ENCODE data around the gene SCP2D1. TPM values are rescaled to one million over a fixed set of nuclear protein-coding genes. Genes with fewer than 3 reads are reported as not detected.
"Not testable (repeated sequence)": the region's sequence is repeated elsewhere in the genome, so short reads cannot be mapped to it uniquely, and the experiment has no call there.

SCP2D1 gene
- total RNA-seq = not detected
- long read RNA-seq = 0 reads

DNA sequence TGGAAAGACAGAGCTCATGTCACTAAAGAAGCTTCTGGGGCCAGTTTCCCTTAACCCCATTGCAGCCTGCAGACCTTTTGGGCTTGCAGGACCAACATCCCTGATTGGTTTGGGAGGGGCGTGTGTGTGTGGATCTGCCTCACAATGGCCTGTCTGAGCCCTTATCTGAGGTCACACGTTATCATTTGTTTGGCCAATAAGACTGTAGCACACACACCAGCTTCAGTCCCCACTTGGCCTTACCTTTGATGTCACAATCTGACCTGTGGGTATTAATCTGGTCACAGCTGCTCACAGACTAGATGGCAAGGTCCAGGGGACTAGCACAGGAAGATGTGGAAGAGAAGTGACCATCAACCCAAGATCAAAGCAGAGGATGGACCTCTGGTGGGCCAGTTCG lies at the start of gene SCP2D1:
SCP2D1 (plus strand) TSS at position 301 of the 400 bp plus-strand sequence; CDS start at position 334, 33 bp downstream.
- no peak for DNase-seq (ENCODE audit: low spot score)

DNA sequence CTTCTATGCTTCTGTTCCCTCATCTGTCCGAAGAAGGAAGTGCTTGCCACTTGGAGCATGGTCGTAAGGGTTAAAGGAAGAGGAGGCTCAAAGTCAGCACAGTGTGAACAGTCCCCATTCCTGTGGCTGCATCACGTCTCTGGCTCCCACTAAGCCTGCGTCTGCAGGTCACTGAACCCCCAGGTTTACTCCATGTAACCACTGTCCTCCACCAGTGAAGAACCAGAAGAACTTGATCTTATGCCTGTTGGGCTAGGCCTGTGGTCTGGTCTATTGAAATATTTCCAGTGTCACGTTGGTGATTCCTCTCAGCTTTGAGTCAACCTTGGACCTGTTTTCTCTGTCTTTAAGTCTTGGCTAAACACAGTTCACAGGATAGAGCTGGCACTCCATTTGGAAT lies 45.9 kb upstream of the SCP2D1 start:
- DNase-seq (ENCODE audit: low spot score) = no peak

DNA sequence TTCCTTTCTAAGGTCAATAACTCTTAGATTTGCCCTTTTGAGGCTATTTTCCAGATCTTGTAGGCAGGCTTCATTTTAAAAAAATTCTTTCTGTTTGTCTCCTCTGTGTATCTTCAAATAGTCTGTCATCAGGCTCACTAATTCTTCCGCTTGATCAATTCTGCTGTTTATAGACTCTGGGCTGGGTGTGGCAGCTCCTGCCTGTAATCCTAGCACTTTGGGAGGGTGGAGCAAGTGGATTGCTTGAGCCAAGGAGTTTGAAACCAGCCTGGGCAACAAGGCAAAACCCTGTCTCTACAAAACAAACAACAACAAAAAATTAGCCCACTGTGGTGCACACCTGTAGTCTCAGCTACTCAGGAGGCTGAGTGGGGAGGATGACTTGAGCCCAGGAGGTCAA lies 40.0 kb upstream of the SCP2D1 start:
- no peak for DNase-seq (ENCODE audit: low spot score)

DNA sequence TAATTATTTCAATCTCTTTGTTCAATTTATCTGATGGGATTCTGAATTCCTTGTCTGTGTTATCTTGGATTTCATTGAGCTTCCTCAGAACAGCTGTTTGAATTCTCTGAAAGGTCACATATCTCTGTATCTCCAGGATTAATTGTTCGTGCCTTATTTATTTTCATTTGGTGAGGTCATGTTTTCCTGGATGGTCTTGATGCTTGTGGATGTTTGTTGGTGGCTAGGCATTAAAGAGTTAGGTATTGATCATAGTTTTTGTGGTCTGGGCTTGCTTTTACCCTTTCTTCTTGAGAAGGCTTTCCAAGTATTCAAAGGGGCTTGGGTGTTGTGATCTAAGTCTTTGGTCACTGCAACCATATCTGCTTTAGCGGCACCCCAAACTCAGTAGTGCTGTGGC lies 39.4 kb upstream of the SCP2D1 start:
- no peak for DNase-seq (ENCODE audit: low spot score)

DNA sequence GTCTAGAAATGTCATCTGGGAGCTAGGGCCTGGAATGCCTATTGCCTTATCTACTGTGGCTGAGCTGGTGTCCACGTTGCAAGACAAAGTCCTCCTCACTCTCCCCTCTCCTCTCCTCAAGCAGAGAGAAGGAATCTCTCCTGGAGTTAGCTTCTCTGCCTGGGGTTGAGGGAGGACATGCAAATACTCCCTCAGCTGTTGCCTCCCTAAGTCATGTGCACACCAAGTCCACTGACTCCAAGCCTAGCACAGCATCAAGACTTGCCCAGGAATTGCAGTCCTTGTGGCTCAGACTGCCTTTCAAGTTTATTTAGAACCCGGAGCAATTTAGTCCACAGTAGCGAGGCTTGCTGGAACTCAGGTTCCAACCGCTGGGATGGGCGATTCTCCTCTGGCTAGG lies 38.0 kb upstream of the SCP2D1 start:
- no peak for DNase-seq (ENCODE audit: low spot score)

DNA sequence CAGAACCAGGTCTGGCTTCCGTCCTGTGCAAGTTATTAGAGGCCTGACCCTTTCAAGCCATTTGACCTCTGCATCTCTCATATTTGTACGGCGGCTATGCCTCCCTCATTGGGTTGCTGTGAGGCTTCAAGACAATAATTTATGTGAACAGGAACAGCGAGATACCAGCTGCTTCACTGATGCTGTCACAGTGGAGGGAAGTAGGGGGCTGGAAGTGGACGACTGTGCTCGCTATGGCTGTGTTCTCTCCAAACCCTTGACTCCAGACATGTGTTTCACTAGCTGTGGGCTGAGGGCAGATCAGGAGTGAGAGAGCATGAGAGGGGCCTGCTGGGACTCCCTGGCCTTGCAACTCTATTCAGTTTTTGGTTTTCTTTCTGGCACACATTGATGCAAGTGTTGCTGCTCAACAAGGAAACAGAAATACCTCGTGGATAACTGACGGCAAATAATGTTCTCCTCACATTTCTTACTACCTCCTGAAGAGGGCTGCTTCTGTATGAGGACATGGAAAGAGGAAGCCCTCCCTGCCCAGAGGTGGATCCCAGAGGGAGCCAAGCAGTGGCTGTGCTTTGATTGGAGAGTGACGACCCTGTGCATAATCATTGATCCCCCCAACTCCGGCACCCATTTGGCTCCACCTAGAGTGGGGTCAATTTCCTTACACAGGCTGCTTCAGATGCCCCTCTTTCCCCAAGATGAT lies 34.7 kb upstream of the SCP2D1 start:
- no peak for DNase-seq (ENCODE audit: low spot score)

DNA sequence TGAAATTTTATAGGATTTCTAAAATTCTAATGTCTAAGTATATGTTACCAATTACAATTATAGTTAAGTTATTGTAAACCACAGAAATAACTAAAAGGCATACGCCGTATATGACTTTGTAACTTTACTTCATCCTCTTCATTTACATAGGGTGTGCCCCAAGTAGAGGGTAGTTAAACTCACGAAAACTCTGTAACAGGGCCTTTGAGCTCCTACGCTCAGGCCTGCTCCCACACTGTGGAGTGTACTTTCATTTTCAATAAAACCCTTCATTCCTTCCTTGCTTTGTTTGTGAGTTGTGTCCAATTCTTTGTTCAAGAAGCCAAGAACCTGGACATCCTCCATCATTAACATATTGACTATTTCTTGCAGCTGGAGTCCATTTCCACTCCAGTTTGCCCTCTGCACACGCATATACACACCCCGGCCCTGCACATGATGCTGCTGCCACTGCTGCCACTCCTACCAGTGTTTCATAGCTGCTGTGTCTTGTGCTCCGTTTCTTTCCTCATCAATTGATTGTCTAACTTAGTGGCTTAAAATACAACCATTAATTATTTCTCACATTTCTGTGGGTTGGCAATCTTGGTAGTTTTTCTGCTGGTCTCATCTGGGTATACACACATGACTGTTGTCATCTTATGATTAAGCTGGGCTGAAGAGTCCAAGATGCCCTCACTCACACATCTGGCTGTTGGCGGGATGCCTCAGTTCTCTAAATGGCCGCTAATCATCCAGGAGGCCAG lies 33.0 kb upstream of the SCP2D1 start:
- DNase-seq (ENCODE audit: low spot score) = no peak

DNA sequence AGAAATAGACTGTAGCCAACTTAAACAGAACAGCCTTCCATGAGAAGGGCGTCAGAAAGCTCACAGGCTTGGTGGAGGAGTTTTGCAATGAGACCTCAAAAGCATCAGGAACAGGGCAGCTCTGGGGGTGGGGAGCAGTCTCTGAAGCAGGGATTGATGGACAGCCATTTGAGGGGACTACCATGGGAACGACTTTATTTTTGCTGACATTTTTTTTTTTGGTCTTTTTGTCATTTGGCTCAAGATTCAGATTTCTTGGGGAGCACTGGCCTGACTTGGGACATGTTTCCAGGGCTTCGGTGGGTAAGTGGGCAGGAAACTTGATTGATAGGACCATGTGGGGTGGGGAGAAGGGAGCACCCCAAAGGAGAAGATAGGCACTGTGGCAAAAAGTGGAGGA lies 32.1 kb upstream of the SCP2D1 start:
- DNase-seq (ENCODE audit: low spot score) = no peak

DNA sequence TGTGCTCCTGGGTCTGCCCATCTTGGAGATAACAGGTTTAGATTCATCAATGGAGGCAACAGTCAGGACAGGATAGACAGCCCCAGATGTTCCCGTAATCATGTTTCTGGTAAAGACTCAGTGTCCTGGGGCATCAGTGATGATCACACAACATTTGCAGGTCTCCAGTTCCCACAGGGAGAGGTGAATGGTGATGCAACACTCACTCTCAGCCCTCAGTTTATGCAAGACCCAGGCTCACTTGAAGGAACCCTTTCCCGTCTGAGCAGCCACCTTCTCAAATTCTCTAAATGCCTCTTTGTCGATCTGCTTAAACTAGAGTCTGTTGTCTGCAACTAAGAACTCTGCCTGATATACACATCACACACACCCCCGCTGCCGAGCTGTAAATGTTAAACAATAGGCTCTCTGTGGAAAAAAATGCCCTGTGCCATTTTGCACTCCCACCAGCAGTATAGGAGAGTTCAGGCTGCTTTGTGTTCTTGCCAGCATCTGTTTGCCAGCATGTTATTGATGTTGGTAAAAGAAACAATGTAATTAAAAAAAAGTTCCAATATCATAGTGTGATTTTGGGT lies 30.1 kb upstream of the SCP2D1 start:
- DNase-seq (ENCODE audit: low spot score) = no peak

DNA sequence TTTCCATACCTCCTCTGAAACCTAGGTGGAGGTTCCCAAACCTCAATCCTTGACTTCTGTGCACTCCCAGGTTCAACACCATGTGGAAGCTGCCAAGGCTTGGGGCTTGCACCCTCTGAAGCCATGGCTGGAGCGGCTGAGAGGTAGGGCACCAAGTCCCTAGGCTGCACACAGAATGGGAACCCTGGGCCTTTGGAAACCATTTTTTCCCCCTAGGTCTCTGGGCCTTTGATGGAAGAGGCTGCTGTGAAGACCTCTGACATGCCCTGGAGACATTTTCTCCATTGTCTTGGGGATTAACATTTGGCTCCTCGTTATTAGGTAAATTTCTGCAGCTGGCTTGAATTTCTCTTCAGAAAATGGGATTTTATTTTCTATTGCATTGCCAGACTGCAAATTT lies 26.5 kb upstream of the SCP2D1 start:
- DNase-seq (ENCODE audit: low spot score) = not testable (repeated sequence)

DNA sequence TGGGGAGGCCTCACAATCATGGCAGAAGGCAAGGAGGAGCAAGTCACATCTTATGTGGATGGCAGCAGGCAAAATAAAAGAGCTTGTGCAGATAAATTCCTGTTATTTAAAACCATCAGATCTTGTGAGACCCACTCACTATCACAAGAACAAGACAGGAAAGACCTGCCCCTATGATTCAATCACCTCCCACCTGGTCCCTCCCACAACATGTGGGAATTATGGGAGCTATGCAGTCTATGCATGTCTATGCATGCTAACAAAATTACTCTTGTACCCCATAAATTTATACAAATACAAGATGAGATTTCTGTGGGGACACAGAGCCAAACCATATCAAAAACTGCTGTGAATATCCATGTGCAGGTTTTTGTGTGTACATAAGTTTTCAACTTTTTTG lies 25.6 kb upstream of the SCP2D1 start:
- DNase-seq (ENCODE audit: low spot score) = no peak

DNA sequence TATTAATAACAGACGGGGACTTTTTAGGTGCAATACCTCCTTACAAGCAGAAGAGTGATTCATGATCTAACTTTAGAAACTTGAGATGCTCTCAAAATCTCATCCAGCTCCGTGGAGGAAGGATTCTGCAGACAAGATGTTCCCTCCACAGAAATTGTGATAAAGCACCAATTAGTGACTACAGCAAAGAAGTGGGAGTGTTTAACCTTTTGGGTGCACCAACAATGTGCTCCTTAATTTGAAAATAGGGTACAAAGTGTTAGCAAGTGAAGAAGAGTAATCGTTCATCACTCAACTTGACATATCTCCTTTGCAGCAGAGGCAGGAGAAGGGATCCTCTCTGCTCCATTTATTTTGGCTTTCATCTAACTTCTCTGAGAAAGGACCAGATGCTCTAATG lies 22.8 kb upstream of the SCP2D1 start:
- no peak for DNase-seq (ENCODE audit: low spot score)

DNA sequence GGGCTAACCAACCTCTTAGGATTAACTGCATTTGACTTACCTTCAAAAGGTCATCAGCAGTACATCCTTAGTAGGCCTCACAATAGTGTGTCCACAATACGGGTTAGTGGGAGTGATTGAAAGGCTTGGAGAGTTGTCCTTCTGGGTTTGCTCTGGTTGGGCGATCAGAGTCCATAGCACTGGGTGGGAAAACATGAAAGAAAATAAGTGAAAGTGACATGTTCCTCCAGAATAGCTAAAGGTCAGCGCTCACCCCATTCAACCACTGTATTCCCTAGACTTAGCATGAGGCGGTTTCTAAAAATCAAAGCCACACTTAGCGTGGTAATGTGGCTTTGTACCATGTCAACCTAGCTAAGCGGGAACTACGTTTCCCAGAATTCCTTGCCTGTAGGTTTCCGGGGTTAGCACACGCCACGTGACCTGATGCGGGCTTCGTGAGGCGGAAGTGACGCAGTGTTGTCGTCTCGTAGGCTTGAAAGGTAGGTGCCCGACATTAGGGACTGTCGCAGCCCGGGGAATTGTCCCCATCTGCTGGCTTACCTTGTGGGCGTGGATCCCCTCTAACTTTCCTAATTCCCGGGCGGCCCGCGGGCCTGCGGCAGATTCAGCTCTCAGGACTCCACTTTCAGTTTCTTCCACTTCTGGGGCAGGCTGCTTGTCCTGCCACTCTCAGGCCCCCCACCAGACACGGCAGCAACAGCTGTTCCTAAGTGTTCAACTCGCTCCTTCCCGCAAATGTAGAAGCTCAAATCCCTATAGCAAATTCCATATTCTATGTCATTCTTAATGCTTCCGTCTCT lies 19.8 kb upstream of the SCP2D1 start:
- peak; percentile 92 for DNase-seq (ENCODE audit: low spot score)

DNA sequence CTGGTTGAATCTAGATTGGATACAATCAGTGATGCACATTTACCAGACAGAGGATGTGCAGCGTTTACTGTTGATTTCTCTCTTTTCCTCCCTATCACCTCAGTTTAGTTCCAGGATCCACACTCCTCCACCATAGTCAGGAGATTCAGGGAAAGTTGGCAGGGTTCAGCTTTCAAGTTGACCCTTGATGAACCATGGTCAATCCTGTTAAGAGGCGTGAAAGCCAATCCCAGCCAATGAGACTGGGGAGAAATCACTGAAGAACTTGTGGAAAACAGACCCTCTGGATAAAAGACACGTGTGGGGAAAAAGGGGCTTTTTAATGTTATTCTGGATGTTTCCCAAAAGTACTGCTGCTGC lies 19.2 kb upstream of the SCP2D1 start:
- no peak for DNase-seq (ENCODE audit: low spot score)

DNA sequence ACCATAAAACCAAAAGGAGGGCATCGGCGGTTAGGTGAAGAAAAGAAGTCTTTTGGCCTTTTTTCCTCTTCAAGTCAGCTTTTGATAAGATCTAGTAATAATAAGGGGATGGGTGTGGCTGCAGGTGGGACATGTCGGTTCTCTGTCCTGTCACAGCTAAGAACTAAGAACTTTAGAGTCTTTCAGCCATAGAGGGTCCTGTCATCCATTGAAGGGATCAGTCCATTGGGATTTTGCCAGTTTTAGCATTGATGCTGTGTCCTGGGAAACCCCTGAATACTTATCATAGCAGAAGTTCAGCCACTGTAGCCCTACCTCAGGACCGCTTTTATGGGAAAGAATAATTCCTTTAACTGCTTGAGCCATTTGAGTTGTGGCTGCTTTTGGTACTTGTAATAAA lies 18.2 kb upstream of the SCP2D1 start:
- DNase-seq (ENCODE audit: low spot score) = no peak

DNA sequence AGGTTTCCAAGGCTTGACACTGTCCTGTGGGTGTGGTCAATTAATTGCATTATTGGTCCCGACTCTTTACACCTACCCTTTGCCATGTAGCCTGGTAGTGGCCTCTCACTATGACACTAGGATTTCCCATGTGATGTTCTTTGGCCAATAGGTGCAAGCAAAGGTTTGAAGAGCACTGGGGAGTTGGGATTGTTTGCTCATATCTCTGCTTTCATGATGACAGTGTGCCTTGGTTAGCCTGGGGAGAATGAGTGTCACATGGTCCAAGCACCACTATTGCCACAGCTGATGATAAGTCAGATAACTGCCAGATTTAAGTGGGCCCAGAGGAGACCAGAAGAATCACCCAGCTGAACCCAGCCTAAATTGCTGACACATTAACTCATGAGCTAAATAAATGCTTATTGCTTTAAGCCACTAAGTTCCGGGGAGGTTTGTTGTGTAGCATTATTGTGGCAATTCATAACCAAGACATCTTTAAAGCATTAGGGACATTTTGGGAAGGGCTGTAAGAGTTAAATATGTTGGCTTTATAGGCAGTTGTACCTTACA lies 17.2 kb upstream of the SCP2D1 start:
- DNase-seq (ENCODE audit: low spot score) = no peak

DNA sequence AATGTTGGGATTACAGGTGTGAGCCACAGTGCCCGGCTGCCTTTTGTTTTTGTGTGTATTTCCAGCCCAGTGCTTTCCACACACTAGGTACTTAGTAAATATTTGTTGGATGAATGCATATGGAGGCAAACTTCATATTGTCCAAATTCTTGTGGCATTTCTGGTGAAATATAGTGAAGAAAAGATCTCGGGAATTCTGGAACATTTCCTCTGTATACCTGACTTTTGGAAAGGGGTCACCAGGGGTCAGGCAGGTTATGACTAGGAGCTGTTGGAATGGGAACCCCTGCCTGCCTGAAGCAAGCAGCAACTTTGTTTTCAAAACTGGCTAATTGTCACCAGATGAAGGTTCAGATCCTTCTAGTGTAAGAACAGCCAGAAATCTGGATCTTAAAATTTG lies 12.1 kb upstream of the SCP2D1 start:
- no peak for DNase-seq (ENCODE audit: low spot score)

DNA sequence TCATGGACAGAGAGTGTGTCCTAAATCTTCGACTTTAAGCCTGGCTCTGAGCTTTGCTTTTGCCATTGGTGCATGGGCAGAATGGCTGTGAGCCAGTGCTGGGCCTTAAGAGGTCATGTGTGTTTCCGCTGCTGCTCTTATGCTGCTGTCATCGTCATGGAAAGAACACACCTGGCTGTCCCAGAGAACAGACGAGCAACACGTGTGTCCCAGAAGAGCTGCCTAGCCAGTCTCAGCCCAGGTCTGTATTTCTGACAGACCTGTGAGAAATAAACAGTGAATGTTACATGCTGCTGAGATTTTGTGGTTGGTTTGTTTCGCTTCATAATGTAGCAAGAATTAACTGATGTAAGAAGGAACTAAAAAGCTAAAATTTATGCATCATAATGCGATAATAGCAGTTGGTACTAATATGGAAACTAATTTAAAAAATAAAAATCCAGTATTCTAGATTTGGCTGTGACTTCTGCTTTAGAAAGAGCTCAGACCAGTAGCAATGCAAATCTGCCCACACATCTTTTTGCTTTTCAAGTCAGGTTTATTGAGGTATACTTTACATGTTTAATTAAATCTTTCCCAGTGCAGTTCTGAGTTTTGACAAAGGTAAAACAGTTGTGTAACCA lies 11.5 kb upstream of the SCP2D1 start:
- no peak for DNase-seq (ENCODE audit: low spot score)

DNA sequence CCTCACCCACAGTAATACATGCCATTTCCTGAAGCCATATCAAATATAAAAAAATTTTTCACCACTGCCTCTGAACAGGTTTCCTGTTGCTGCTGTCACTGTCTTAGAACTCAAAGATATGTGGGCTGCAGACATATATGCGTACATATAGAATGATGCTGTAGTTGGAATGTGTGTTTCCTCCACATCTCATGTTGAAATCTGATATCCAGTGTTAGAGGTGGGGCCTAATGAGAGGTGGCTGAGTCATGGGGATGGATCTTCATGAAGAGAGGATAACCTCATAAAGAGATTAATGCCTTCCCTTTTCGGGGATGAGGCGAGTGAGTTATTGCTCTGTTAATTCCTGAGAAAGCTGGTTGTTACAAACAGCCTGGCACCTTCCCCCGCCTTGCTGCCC lies 7.7 kb upstream of the SCP2D1 start:
- DNase-seq (ENCODE audit: low spot score) = no peak

DNA sequence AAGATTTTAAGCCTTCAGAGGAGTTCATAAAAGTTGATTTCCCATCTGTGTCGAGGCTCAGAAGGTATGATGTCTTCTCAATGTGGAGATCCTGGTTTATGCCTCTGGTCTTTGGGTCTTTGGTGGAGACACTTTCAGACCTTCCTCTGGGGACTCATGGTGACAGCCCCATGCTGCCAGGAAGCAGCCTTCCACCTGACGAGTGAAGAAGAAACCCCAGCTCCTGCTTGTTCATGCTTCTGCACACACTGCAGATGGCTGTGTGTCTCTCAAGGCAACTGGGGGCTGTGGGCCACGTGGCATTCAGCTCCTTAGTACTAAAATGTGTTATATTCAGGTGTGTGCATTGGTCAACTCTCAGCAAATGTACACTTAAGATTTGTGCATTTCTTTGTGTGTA lies 4.9 kb upstream of the SCP2D1 start:
- no peak for DNase-seq (ENCODE audit: low spot score)

DNA sequence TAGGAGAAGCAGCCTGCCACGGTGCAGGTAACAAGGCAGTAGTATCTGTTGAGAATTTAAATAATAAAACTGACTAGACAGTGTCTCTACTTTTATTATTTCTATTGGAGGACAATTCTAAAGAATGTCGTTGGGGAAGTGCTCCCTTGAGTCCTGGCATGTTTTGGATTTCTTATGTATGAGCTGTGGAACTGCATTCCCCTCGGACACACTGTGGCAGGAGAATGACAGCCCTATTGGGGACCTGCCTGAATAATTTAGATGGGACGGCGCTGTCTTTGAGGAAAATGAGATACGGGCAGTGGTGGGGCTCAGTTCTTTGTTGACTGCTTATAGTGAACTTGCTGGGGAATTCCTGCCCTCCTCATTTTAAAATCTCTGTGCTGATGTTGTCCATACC lies 2.4 kb upstream of the SCP2D1 start:
- no peak for DNase-seq (ENCODE audit: low spot score)

Data from mesenteric fat pad (tissue), 1 donor.